Trophoblast cell (in vitro differentiated cells and primary cell): Measurements from ENCODE around the gene PHACTR1.

Experiments used
- DNase-seq, 2 donors: peaks; one replicate each; pipeline ENCODE4 v3.0.0-alpha.2; 2016
- H2AFZ ChIP-seq: 2 replicates; pipeline ENCODE4 v1.6.1; 2013; ENCODE audit warnings: low read length, moderate library complexity, mild to moderate bottlenecking; ENCODE audit not compliant: insufficient read depth, poor library complexity
- H2AK5ac ChIP-seq: 2 replicates; pipeline ENCODE4 v1.6.1; 2013; ENCODE audit warnings: mild to moderate bottlenecking, low read length
- H2BK120ac ChIP-seq: 2 replicates; pipeline ENCODE4 v1.6.1; 2013; ENCODE audit warnings: low read length, mild to moderate bottlenecking, moderate library complexity; ENCODE audit not compliant: insufficient read depth, poor library complexity
- H2BK12ac ChIP-seq: 2 replicates; pipeline ENCODE4 v1.6.1; 2013; ENCODE audit warnings: mild to moderate bottlenecking, low read length, moderate library complexity
- H2BK5ac ChIP-seq: 2 replicates; pipeline ENCODE4 v1.6.1; 2013; ENCODE audit warnings: low read length, low read depth, moderate library complexity, mild to moderate bottlenecking; ENCODE audit not compliant: poor library complexity
- H3K14ac ChIP-seq: 2 replicates; pipeline ENCODE4 v1.6.1; 2013; ENCODE audit warnings: mild to moderate bottlenecking, low read length
- H3K18ac ChIP-seq: 2 replicates; pipeline ENCODE4 v1.6.1; 2013; ENCODE audit warnings: mild to moderate bottlenecking, low read length
- H3K23ac ChIP-seq: 2 replicates; pipeline ENCODE4 v1.6.1; 2013; ENCODE audit warnings: low read length
- H3K27ac ChIP-seq: 2 replicates; pipeline ENCODE4 v1.5.1; 2013; ENCODE audit warnings: low read depth, mild to moderate bottlenecking, inconsistent platforms, low read length, moderate library complexity
- H3K27me3 ChIP-seq: 2 replicates; pipeline ENCODE4 v1.6.1; 2013; ENCODE audit warnings: inconsistent platforms, mild to moderate bottlenecking, low read length, moderate library complexity; ENCODE audit not compliant: insufficient read depth
- H3K36me3 ChIP-seq, 2 experiments: 1 replicate in 1 of 2; 2 replicates in 1 of 2; pipeline ENCODE4 v1.6.1; 2013; ENCODE audit warnings: low read length in 2 of 2, mild to moderate bottlenecking in 2 of 2, moderate library complexity in 1 of 2; ENCODE audit not compliant: insufficient read depth in 2 of 2, control insufficient read depth in 1 of 2
- H3K4ac ChIP-seq: 2 replicates; pipeline ENCODE4 v1.6.1; 2013; ENCODE audit warnings: low read depth, mild to moderate bottlenecking, low read length, moderate library complexity
- H3K4me1 ChIP-seq, 2 experiments: 1 replicate in 1 of 2; 2 replicates in 1 of 2; pipeline ENCODE4 v1.6.1; 2013; ENCODE audit warnings: low read length in 2 of 2, mild to moderate bottlenecking in 2 of 2, moderate library complexity in 1 of 2; ENCODE audit not compliant: insufficient read depth in 2 of 2, control insufficient read depth in 1 of 2
- H3K4me2 ChIP-seq: 2 replicates; pipeline ENCODE4 v1.6.1; 2013; ENCODE audit warnings: inconsistent platforms, mild to moderate bottlenecking, low read length, moderate library complexity
- H3K4me3 ChIP-seq: 2 replicates; pipeline ENCODE4 v1.5.1; 2013; ENCODE audit warnings: mild to moderate bottlenecking, low read depth, low read length, inconsistent platforms
- H3K79me1 ChIP-seq: one replicate; pipeline ENCODE4 v1.6.1; 2013; ENCODE audit warnings: low read length
- H3K79me2 ChIP-seq: 2 replicates; pipeline ENCODE4 v1.6.1; 2013; ENCODE audit warnings: low read length, mild to moderate bottlenecking; ENCODE audit not compliant: control insufficient read depth, insufficient read depth, poor library complexity
- H3K9ac ChIP-seq: 2 replicates; pipeline ENCODE4 v1.6.1; 2013; ENCODE audit warnings: mild to moderate bottlenecking, low read length
- H3K9me3 ChIP-seq: 2 replicates; pipeline ENCODE4 v1.6.1; 2013; ENCODE audit warnings: low read depth, mild to moderate bottlenecking, control low read depth, inconsistent platforms, low read length; ENCODE audit not compliant: insufficient read depth
- H4K12ac ChIP-seq: 2 replicates; pipeline ENCODE4 v1.6.1; 2013; ENCODE audit warnings: low read depth, mild to moderate bottlenecking, low read length, moderate library complexity
- H4K8ac ChIP-seq: 2 replicates; pipeline ENCODE4 v1.6.1; 2013; ENCODE audit warnings: low read depth, mild to moderate bottlenecking, low read length, moderate library complexity
- H4K91ac ChIP-seq: one replicate; pipeline ENCODE4 v1.6.1; 2013; ENCODE audit warnings: low read depth, mild to moderate bottlenecking, low read length, moderate library complexity
- WGBS: extraction: QIAGEN DNeasy Blood & Tissue Kit; methylation state at CpG from one replicate; pipeline ENCODE4 v1.1.7; 2013; ENCODE audit warnings: missing lambda C conversion rate; ENCODE audit not compliant: insufficient read length, insufficient coverage; ENCODE audit errors: extremely low coverage; 5-methylcytosine and 5-hydroxymethylcytosine counted together

Gene PHACTR1

DNA sequence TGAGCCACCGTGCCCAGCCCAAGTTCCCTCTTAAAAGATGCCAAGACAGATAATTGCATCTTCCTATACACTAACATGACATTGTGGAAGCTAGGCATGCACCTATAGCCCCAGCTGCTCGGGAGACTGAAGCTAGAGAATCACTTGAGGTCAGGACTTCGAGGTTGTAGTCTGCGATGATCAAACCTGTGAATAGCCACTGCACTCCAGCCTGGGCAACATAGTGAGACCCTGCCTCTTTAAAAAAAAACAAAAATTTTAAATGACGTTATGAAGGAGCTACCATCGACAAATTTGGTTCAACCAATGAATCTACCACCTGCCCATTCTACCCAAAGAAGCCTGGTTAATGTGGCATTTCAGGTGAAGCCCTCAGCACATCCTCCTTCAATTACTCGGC, 531.1 kb downstream of the PHACTR1 start:
- no peak overlapping the region for H4K12ac ChIP-seq
- no peaks in the 10 kb centered on the region for H3K79me2 ChIP-seq
- H4K8ac ChIP-seq = no peak overlapping the region
- H2AK5ac ChIP-seq = no peak overlapping the region
- no peak overlapping the region for H3K23ac ChIP-seq
- peak overlapping the region; percentile 4 for H3K27ac ChIP-seq
- no peak overlapping the region for H3K9ac ChIP-seq
- no peak overlapping the region for H3K18ac ChIP-seq
- H3K27me3 ChIP-seq = no peaks in the 10 kb centered on the region
- H3K4me1 ChIP-seq = no peaks in the 10 kb centered on the region
- H4K91ac ChIP-seq = no peak overlapping the region
- H3K36me3 ChIP-seq = no peaks in the 10 kb centered on the region
- no peak overlapping the region for H2BK12ac ChIP-seq
- no peak overlapping the region for H3K14ac ChIP-seq
- no peak for DNase-seq
- no peak overlapping the region for H2BK5ac ChIP-seq
- H3K79me1 ChIP-seq = no peaks in the 10 kb centered on the region
- no peak overlapping the region for H3K4me3 ChIP-seq
- H3K4ac ChIP-seq = no peak overlapping the region
- no CpG with 5 or more reads among the region's 7 CpGs for WGBS
- no peak overlapping the region for H3K4me2 ChIP-seq
- no peak overlapping the region for H2BK120ac ChIP-seq
- H2AFZ ChIP-seq = no peak overlapping the region
- H3K9me3 ChIP-seq = no peaks in the 10 kb centered on the region

DNA sequence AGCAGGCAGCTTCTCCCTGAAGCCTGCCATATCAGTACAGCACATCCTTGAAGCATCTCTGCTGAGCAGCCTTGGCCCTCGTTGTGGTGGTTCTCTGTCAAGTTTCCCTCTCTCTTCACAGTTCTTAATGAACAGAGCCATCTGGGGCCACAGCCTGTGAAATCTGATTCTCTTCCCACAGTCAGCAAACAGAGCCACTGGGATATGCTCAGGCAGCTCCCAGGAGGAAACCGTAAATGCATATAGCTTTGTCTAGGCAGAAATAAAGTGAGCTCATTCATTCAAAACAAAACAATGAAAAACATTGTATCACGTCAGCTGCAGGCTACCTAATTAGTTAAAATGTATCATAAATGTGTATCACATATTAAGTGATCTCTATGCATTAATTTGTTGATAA, 531.5 kb downstream of the PHACTR1 start:
- Histone ChIP-seq H3K36me3 (no peaks in the 10 kb centered on the region), H3K27ac (peak overlapping the region; percentile 4), H3K23ac (no peak overlapping the region), H2BK5ac (no peak overlapping the region), H3K27me3 (no peaks in the 10 kb centered on the region), H4K8ac (no peak overlapping the region), H3K4ac (no peak overlapping the region), H3K4me2 (no peak overlapping the region), H3K79me1 (no peaks in the 10 kb centered on the region), H4K12ac (no peak overlapping the region), H3K9ac (no peak overlapping the region), H2AK5ac (no peak overlapping the region), H3K79me2 (no peaks in the 10 kb centered on the region), H2BK12ac (no peak overlapping the region), H3K18ac (no peak overlapping the region), H3K4me1 (no peaks in the 10 kb centered on the region), H3K14ac (no peak overlapping the region), H2BK120ac (no peak overlapping the region), H3K4me3 (no peak overlapping the region), H3K9me3 (no peaks in the 10 kb centered on the region), H2AFZ (no peak overlapping the region), H4K91ac (no peak overlapping the region)
- no peak for DNase-seq
- no CpG with 5 or more reads among the region's 3 CpGs for WGBS

DNA sequence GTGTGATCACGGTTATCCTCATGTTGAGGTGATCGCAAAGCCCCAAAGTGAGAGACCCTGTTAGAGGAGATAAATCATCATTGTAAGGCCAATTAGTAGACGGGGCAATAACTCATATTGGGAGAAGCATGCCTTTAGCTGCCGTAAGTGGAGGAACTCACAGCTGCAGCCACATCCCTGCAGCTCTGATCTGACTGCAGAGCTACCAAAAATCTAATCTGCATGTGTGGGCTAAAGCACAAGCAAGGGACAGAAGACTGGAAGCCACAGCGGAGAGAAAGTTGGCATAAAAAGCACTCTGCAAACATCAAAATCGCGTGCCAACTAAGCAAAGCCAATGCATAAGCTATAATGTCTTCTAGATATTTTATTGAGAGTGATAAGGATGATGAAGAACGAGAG, 532.0 kb downstream of the PHACTR1 start:
- H3K36me3 ChIP-seq = no peaks in the 10 kb centered on the region
- no peak overlapping the region for H3K9ac ChIP-seq
- H2AK5ac ChIP-seq = no peak overlapping the region
- H3K18ac ChIP-seq = no peak overlapping the region
- no peaks in the 10 kb centered on the region for H3K79me1 ChIP-seq
- no peak overlapping the region for H3K23ac ChIP-seq
- no peak for DNase-seq
- H3K27me3 ChIP-seq = no peaks in the 10 kb centered on the region
- H3K4me2 ChIP-seq = no peak overlapping the region
- no peaks in the 10 kb centered on the region for H3K79me2 ChIP-seq
- H2BK5ac ChIP-seq = no peak overlapping the region
- no peak overlapping the region for H3K14ac ChIP-seq
- no peak overlapping the region for H4K12ac ChIP-seq
- H4K91ac ChIP-seq = no peak overlapping the region
- no peak overlapping the region for H2AFZ ChIP-seq
- no peak overlapping the region for H2BK12ac ChIP-seq
- H3K4me3 ChIP-seq = no peak overlapping the region
- no peak overlapping the region for H3K27ac ChIP-seq
- H3K4ac ChIP-seq = no peak overlapping the region
- no CpG with 5 or more reads among the region's 8 CpGs for WGBS
- H3K9me3 ChIP-seq = no peaks in the 10 kb centered on the region
- H3K4me1 ChIP-seq = no peaks in the 10 kb centered on the region
- no peak overlapping the region for H4K8ac ChIP-seq
- peak overlapping the region; percentile 5 for H2BK120ac ChIP-seq

DNA sequence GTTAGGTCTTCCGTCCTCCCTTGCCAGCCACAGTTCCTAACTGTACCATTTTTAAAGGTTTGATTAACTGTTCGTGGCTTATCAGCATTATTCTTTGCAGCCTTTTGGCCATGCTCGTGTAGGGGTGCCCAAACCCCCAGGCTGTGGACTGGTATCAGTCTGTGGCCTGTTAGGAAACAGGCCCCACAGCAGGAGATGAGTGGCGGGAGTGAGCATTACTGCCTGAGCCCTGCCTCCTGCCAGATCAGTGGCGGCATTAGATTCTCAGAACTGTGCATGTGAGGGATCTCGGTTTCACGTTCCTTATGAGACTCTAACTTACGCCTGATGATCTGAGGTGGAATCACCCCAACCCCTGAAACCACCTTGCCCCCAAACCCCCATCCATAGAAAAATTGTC, 532.4 kb downstream of the PHACTR1 start:
- no peaks in the 10 kb centered on the region for H3K9me3 ChIP-seq
- no peak for DNase-seq
- H3K4me3 ChIP-seq = no peak overlapping the region
- no peaks in the 10 kb centered on the region for H3K4me1 ChIP-seq
- H3K23ac ChIP-seq = no peak overlapping the region
- no peak overlapping the region for H3K27ac ChIP-seq
- no peak overlapping the region for H3K14ac ChIP-seq
- no peaks in the 10 kb centered on the region for H3K27me3 ChIP-seq
- no peak overlapping the region for H2BK5ac ChIP-seq
- no peak overlapping the region for H3K4me2 ChIP-seq
- H3K79me2 ChIP-seq = no peaks in the 10 kb centered on the region
- H4K12ac ChIP-seq = no peak overlapping the region
- WGBS = no CpG with 5 or more reads among the region's 8 CpGs
- H3K36me3 ChIP-seq = no peaks in the 10 kb centered on the region
- no peak overlapping the region for H3K4ac ChIP-seq
- no peak overlapping the region for H2BK120ac ChIP-seq
- H4K8ac ChIP-seq = no peak overlapping the region
- H2BK12ac ChIP-seq = no peak overlapping the region
- H3K18ac ChIP-seq = no peak overlapping the region
- no peak overlapping the region for H2AFZ ChIP-seq
- no peak overlapping the region for H2AK5ac ChIP-seq
- H4K91ac ChIP-seq = no peak overlapping the region
- H3K9ac ChIP-seq = no peak overlapping the region
- no peaks in the 10 kb centered on the region for H3K79me1 ChIP-seq
